WTC11 (cell line): ENCODE results near the gene SLC23A1. TPM values are rescaled to one million over a fixed set of nuclear protein-coding genes. Genes with fewer than 3 reads are reported as not detected.

Experiments
- ATAC-seq: fragments of 200-7000 bp; cut with Tn5 transposase; 2 replicates; pipeline ENCODE4 v1.10.0; 2021; ENCODE audit warnings: mild to moderate bottlenecking, moderate library complexity
- CTCF ChIA-PET: fragments of 300-600 bp; sonication (Branson Sonifier 250); formaldehyde crosslinking; loops from one replicate; lab custom pipeline; 2021; ENCODE audit warnings: antibody characterized with exemption; lab: Charles Lee
- POLR2A ChIA-PET: fragments of 350-600 bp; sonication (Branson Sonifier 250); formaldehyde crosslinking; loops from one replicate; lab custom pipeline; 2021; ENCODE audit warnings: antibody characterized with exemption; lab: Charles Lee
- DNase-seq: peaks from one replicate; pipeline ENCODE4 v3.0.0; 2021; ENCODE audit warnings: low spot score
- H3K27ac Mint-ChIP-seq: 2 replicates; pipeline ENCODE4 v1.8.0; 2021; ENCODE audit warnings: mixed read lengths
- H3K27me3 Mint-ChIP-seq: 2 replicates; pipeline ENCODE4 v1.8.0; 2021; ENCODE audit warnings: low read depth, mild to moderate bottlenecking, moderate library complexity, mixed read lengths
- H3K36me3 Mint-ChIP-seq: 2 replicates; pipeline ENCODE4 v1.8.0; 2021; ENCODE audit warnings: mixed read lengths
- H3K4me1 Mint-ChIP-seq: 2 replicates; pipeline ENCODE4 v1.8.0; 2022; ENCODE audit warnings: mixed read lengths
- H3K4me3 Mint-ChIP-seq: 2 replicates; pipeline ENCODE4 v1.8.0; 2021; ENCODE audit warnings: mild to moderate bottlenecking, moderate library complexity, mixed read lengths
- H3K9me3 Mint-ChIP-seq: 2 replicates; pipeline ENCODE4 v1.8.0; 2021; ENCODE audit warnings: mixed read lengths
- AFF4 ChIP-seq: sonication (generic); formaldehyde crosslinking; IDR thresholded peaks from 2 replicates; pipeline ENCODE4 v1.8.1; 2023; ENCODE audit warnings: mild to moderate bottlenecking, missing genetic modification reagents, borderline replicate concordance
- CDX4 ChIP-seq: fragments of 250-450 bp; sonication (Bioruptor Pico); IDR thresholded peaks from 2 replicates; pipeline ENCODE4 v1.9.0; 2021; ENCODE audit warnings: moderate library complexity, mild to moderate bottlenecking, inconsistent platforms, borderline replicate concordance
- CREB1 ChIP-seq: sonication (generic); formaldehyde crosslinking; IDR thresholded peaks from 2 replicates; pipeline ENCODE4 v1.8.0; 2023; ENCODE audit warnings: mild to moderate bottlenecking, missing genetic modification reagents
- HMGA2 ChIP-seq: fragments of 250-450 bp; sonication (Bioruptor Pico); IDR thresholded peaks from 2 replicates; pipeline ENCODE4 v1.4.0; 2021; ENCODE audit warnings: mild to moderate bottlenecking, moderate library complexity
- IRF1 ChIP-seq: sonication (generic); formaldehyde crosslinking; IDR thresholded peaks from 2 replicates; pipeline ENCODE4 v1.8.0; 2023; ENCODE audit warnings: missing genetic modification reagents
- NFYB ChIP-seq: sonication (generic); formaldehyde crosslinking; conservative IDR thresholded peaks from 2 replicates; pipeline ENCODE4 v1.8.0; 2022; ENCODE audit warnings: low read depth, missing genetic modification reagents
- NR1H2 ChIP-seq: sonication (generic); formaldehyde crosslinking; IDR thresholded peaks from 2 replicates; pipeline ENCODE4 v1.9.0; 2021; ENCODE audit warnings: mild to moderate bottlenecking, moderate library complexity, missing genetic modification reagents
- OVOL2 ChIP-seq: fragments of 250-450 bp; sonication (Bioruptor Pico); IDR thresholded peaks from 2 replicates; pipeline ENCODE4 v1.9.0; 2021; ENCODE audit warnings: mild to moderate bottlenecking, borderline replicate concordance
- PRDM15 ChIP-seq: sonication (generic); formaldehyde crosslinking; IDR thresholded peaks from 2 replicates; pipeline ENCODE4 v1.8.0; 2022; ENCODE audit warnings: missing genetic modification reagents
- RORB ChIP-seq: fragments of 250-450 bp; sonication (Bioruptor Pico); IDR thresholded peaks from 2 replicates; pipeline ENCODE4 v1.9.0; 2021; ENCODE audit warnings: mild to moderate bottlenecking
- SP1 ChIP-seq: sonication (generic); formaldehyde crosslinking; conservative IDR thresholded peaks from 2 replicates; pipeline ENCODE4 v1.8.1; 2022; ENCODE audit warnings: missing genetic modification reagents
- USF1 ChIP-seq: sonication (generic); formaldehyde crosslinking; IDR thresholded peaks from 2 replicates; pipeline ENCODE4 v1.8.0; 2022; ENCODE audit warnings: mild to moderate bottlenecking, missing genetic modification reagents
- ZBTB43 ChIP-seq: sonication (generic); formaldehyde crosslinking; IDR thresholded peaks from 2 replicates; pipeline ENCODE4 v1.8.1; 2023; ENCODE audit warnings: mild to moderate bottlenecking, missing genetic modification reagents
- ZSCAN18 ChIP-seq: fragments of 250-450 bp; sonication (Bioruptor Pico); IDR thresholded peaks from 2 replicates; pipeline ENCODE4 v2.1.2; 2022; ENCODE audit warnings: mild to moderate bottlenecking, moderate library complexity
- total RNA-seq: library from RNA; stranded (reverse); gene quantifications from 3 replicates; pipeline ENCODE4 v1.2.3, GENCODE V29; 2021

The SLC23A1 gene
- total RNA-seq, 1 experiment from 2014 or later: not detected

- ATAC-seq (no peak), DNase-seq (no peak)
- H3K4me3 Mint-ChIP-seq: no peak overlapping the region
- TF ChIP-seq PRDM15 (CRISPR knock-in tag): no peak
- no peak for TF ChIP-seq NFYB (CRISPR knock-in tag)
- TF ChIP-seq AFF4 (CRISPR knock-in tag): no peak
- no peak for TF ChIP-seq IRF1 (CRISPR knock-in tag)
- TF ChIP-seq SP1 (CRISPR knock-in tag): no peak
- no peak for TF ChIP-seq ZSCAN18 (CRISPR knock-in tag)
- TF ChIP-seq CREB1: no peak
- TF ChIP-seq NR1H2: no peak
- TF ChIP-seq HMGA2: no peak
- no peak for TF ChIP-seq USF1 (CRISPR knock-in tag)
- TF ChIP-seq OVOL2: no peak
- no peak for TF ChIP-seq ZBTB43 (CRISPR knock-in tag)
- TF ChIP-seq CDX4 (CRISPR knock-in tag): no peak
- no peak for TF ChIP-seq RORB (CRISPR knock-in tag)
- H3K9me3 Mint-ChIP-seq: no peaks in the 10 kb centered on the region
- ChIA-PET POLR2A (no interaction called here), CTCF (interaction anchor here (1.3 kb wide), 1 partner anchor 13 kb away, joined by 4 read pairs; no protein-coding TSS in a partner anchor)
- no peaks in the 10 kb centered on the region for H3K27me3 Mint-ChIP-seq
- no peak overlapping the region for H3K27ac Mint-ChIP-seq
- H3K4me1 Mint-ChIP-seq: peaks cover 15% of the 10 kb centered on the region
- H3K36me3 Mint-ChIP-seq: peaks cover 3% of the 10 kb centered on the region
Measured at GRCh38 chr5:139379626-139380449, 3.3 kb downstream of the SLC23A1 start.
